Measurements from ENCODE around the gene CAPG.
"Not testable (repeated sequence)": the region's sequence is repeated elsewhere in the genome, so short reads cannot be mapped to it uniquely, and the experiment has no call there.

CAPG gene, protein sequence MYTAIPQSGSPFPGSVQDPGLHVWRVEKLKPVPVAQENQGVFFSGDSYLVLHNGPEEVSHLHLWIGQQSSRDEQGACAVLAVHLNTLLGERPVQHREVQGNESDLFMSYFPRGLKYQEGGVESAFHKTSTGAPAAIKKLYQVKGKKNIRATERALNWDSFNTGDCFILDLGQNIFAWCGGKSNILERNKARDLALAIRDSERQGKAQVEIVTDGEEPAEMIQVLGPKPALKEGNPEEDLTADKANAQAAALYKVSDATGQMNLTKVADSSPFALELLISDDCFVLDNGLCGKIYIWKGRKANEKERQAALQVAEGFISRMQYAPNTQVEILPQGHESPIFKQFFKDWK

DNA sequence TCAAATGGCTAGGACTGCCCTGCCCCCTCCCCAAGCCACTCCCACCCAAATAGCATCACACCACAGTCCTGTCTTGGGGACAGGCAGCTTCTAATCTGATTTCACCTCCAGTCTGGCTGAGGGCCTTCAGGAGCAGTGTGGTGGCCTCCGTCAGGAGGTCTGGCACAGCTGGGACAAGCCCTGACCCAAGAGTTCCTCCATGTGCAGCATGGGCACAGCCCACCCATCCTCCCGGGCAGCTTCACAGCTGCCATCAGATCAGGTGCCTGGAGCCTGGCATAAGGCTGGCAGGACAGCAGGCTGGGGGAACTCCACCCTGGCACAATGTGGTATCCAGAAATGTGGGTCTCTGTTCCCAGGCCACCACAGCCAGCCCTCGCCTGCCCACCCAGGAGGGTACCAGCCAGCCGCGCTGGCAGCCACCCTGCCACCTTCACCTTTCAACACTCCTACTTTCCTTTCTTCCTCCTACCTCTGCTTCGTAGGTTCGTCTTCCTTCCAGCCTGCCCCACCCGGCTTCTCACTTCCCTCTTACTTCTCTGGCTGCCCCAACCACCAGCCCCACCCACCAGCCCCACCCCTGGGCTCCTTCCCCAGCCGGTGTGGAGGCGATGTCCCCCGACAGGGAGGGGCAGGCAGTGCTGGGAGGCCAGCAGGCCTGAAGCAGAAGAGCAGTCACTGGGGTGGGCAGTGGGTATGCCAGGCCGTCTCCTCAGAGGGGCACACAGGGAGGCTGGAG lies at the start of gene CAPG:
TSS of gene CAPG (minus strand) at position 522 of the 739 bp plus-strand sequence. CDS start 8,221 bp downstream, outside the sequence.
- peak; percentile 53 to 69 for DNase-seq

GRCh38 chr2:85459771-85460170 lies 49.6 kb upstream of the CAPG start:
- DNase-seq, result no peak

DNA sequence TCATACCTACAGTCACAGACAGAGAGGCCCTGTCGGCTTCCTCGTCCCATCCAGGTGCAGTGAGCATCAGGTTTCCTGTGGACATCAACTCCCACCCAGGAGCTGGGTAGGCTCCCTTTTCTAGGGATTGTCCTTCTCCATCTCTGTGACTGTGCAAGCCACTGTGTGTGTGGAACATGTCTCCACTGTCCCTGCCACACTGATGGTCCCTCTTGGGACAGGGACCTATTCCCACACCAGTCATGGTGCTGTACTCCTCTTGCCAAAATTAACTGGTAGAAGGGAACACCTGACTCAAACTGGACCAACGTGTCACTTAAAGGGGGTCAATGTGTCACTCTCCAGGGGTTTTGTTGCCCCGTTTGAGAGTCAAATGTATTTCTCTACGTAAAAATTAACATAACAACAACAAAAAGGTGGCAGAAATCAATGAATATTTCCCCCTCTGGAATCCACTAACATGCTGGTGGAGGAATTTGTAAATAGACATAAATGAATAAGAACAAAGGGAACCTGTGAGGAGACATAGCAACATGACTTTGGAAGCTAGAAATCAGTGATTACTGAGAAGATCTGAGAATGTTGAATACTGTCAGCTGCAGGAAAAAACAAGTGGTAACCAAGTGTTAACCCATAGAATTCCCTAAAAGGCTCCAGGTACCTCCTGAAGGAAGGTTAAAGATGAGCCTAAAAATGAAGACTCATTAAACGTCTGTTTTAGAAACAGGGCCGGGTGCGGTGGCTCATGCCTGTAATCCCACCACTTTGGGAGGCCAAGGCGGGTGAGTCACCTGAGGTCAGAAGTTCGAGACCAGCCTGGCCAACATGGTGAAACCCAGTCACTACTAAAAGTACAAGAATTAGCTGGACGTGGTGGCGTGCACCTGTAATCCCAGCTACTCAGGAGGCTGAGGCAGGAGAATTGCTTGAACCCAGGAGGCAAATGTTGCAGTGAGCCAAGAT lies 48.7 kb upstream of the CAPG start:
- no peak for DNase-seq

DNA sequence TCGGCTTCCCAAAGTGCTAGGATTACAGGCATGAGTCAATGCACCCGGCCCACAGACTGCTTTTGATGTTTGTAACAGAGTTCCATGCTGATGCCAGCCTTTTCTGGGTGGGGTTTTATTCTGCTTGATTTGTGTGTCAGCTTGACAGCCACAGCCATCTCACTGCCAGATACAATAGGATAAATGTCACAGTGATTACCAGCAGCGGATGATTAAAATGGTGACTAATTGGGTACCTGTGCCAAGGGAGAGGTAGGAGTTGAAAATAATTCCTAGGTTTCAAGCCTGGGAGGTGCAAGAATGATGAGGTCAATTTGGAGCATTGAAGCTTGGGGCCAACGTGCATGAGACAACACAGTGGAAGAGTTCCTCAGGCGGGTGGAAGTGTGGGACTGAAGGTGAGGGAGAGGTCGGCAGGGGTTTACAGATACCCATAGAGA lies 47.7 kb upstream of the CAPG start:
- DNase-seq, result no peak

DNA sequence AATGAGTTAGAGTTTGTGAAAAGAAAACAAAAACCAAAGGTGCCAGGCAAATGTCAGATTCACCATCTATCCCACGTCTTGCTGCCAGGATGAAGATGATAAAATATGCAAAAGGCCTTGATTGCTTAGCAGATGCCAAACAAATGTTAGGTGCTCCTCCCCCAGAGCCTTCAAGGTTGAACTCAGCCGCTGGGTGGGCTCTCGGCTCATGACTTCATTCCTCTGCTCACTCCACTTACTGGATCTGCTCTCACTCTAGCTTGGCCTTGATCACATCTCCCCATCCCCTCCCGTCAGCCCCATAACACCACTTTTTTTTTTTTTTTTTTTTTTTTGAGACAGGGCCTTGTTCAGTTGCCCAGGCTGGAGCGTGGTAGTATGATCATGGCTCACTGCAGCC lies 46.9 kb upstream of the CAPG start:
- no peak for DNase-seq

DNA sequence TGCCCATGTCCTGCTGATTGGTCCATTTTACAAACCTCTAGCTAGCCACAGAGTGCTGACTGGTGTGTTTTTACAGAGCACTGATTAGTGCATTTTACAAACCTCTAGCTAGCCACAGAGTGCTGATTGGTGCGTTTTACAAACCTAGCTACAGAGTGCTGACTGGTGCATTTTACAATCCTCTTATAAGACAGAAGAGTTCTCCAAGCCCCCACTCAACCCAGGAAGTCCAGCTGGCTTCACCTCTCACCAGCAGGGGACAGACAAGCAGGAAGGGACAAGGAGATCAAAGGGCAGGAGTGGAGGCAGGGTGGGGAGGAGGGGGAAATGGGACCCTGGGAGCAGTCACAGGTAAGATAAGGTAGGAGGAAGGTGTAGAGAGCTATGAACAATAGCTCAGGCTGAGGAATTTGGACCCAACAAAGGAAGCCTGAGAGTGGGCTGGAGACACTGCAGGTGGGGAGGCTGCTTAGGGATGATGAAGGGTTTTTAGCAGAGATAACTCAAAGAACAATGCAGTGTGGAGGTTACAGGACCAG lies 45.5 kb upstream of the CAPG start:
- DNase-seq, result no peak

DNA sequence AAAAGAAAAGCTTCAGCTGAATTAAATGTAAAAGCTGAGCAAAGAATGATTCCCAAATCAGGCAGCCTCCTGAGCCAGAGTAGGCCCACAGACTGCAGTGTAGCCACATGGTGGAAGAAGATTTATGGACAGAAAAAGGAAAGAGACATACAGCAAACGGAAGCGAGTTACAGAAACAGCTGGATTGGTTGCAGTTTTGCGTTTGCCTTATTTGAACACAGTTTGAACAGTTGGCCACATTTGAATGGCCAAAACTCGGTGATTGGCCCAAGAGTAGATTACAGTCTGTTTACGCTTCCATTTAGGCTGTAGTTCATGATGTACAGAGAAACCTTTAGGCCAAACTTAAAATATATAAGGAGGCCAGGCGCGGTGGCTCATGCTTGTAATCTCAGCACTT lies 43.4 kb upstream of the CAPG start:
- DNase-seq, result no peak

GRCh38 chr2:85452237-85452636 lies 42.1 kb upstream of the CAPG start:
- DNase-seq, result no peak

- DNase-seq, result no peak
Observed at GRCh38 chr2:85449214-85449588, 39.0 kb upstream of the CAPG start.

DNA sequence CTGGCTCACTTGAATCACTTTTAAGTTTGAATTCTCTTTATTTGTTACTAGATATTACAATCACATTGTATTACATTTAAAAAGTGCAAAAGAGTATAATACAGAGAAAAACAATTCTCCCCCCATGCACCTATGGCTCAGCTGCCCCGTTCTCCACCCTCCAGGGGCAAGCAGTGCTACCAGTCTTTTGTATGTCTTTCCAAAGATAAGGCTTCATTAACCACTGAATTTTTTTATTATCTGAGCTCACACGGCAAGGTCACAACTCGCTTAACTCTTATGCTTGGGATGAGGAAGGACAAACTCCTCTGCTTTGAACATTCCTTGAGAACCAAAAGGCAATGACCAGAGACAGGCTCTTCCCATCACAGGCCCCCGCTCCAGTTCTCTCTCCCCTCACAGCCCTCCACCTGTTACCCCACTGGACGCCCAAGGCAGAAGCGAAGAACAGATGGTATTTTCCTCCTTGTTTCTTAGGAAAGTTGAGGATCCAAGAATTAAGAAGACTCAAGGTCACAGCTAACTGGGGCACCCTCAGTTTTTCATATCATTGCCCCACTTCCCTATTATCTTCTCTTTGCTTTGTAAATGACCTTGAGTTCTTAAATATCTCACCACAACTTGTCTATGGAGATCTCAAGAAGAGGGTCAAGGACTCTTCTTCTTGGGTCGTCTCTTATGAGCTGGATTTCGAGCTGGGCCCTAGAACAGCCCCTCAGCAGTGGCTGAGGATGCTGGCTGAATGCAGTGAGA lies 38.5 kb upstream of the CAPG start:
- no peak for DNase-seq

DNA sequence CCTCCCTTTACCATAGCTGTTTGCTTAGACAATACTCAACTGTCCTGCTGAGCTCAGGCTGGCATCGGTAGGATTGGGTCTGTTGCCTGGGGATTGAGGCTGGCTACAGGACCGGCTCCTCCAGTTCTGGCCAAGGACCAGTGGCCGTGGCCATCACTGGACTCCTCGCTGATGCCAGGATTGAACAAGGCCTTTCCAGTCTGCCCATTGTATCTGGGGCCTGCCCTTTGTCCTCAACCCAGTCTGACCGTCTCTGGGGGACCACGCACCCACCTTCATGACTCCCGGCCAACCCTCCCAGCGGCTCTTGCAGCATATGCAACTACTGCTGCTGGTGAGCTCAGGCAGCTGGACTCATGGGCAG lies 37.0 kb upstream of the CAPG start:
- no peak for DNase-seq

GRCh38 chr2:85446296-85447221 lies 36.4 kb upstream of the CAPG start:
- DNase-seq, result no peak

- no peak for DNase-seq
Observed at GRCh38 chr2:85445316-85446295, 35.4 kb upstream of the CAPG start.

DNA sequence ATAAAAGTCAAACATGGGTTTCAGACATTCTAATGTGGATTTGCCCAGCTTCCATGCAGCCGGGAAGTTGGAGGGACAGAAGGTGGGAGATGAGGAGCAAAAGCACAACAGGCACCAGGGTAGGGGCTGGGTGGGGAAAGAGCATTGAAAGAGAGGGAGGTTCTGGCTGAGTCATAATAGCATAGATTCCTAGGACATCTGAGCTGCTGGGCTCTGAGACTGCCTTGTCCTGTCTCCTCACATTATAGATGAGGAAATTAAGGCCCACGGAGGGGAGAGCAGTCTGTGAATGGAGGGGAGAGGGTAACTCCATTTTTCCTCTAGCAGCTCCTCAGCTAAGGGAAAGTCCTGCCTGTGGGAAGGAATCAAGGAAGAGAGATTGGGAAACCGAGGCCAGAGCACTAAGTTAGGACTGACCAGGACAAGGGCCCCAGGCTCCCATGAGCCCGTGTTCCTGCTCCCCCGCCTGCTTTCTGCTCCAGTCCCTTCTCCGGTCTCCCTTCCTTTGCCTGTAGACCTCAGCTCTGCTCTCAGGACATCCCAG lies 34.5 kb upstream of the CAPG start:
- no peak for DNase-seq

- no peak for DNase-seq
Observed at GRCh38 chr2:85441864-85442263, 31.7 kb upstream of the CAPG start.

DNA sequence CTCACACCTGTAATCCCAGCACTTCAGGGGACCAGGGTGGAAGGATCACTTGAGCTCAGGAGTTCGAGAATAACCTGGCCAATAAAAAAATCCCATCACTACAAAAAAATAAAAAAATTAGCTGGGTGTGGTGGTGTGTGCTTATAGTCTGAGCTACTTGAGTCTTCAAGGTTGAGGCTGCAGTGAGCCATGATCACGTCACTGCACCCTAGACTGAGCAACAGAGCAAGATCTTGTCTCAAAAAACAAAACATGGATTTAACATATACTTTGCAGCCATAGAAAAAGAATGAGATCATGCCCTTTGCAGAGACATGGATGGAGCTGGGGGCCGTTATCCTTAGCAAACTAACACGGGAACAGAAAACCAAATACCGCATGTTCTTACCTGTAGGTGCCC lies 30.6 kb upstream of the CAPG start:
- DNase-seq, result no peak

- no peak for DNase-seq
Observed at GRCh38 chr2:85439986-85440385, 29.8 kb upstream of the CAPG start.

DNA sequence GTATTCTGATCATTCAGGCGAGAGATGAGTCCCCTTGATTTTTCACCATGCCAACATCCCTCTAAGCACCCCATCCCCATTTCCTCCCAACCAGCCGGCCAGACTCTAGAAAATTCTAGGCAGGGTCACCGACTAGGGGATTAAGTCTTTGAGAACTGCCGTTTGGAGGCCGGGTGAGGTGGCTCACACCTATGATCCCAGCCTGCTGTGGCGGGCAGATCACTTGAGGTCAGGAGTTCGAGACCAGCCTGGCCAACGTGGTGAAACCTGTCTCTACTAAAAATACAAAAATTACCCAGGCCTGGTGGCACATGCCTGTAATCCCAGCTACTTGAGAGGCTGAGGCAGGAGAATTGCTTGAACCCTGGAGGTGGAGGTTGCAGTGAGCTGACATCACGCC lies 29.4 kb upstream of the CAPG start:
- DNase-seq, result not testable (repeated sequence)

DNA sequence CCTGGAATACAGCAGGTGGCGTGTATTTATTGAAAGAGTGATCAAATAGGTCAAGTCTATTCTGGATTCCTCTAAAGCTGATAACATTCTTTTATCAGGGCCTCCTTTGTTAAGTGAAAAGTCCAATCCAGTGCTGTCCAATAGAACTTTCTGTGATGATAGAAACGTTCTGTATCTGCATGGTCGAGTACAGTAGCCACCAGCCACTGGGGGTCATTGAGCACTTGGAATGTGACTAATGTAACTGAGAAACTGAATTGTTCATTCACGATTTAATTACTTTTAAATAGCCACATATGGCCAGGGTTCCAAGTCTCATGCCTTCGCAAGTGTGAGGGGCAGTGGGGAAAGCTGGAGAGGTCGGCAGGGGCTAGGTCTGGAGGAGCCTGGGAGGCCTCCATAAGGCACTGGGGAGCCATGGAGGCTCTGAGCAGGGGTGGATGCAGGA lies 28.9 kb upstream of the CAPG start:
- DNase-seq, result no peak

Measured in CD4-positive, alpha-beta T cell treated with Interferon alpha-2 for 1 hour (primary cell).